ENCODE results near the gene SLC35F1. TPM values are rescaled to one million over a fixed set of nuclear protein-coding genes. Genes with fewer than 3 reads are reported as not detected.

The SLC35F1 gene
- total and polyA plus RNA-seq, 10 of the 15 experiments (the other 5 are each of a cell fraction or from before 2014, with no cell fraction given) = 0.01 TPM; not detected in 9

GRCh38 chr6:118297821-118298220, 390.8 kb downstream of the SLC35F1 start:
- H3K27ac ChIP-seq (ENCODE audit: control insufficient read depth, insufficient read depth) = no peak overlapping the region
- WGBS (ENCODE audit: insufficient coverage, insufficient replicate concordance, low lambda C conversion rate, missing lambda C conversion rate) = 3% methylated on average over 2 of the region's 2 CpGs
- H3K9me3 ChIP-seq (replicated peaks; ENCODE audit: control insufficient read depth, insufficient read depth, low read length) = no peaks in the 10 kb centered on the region
- H4K20me1 ChIP-seq (ENCODE audit: control insufficient read depth, insufficient read depth) = no peaks in the 10 kb centered on the region
- ChIA-PET CTCF (no interaction called here), POLR2A (no interaction called here), RAD21 (ENCODE audit: unreplicated experiment) (no interaction called here), SMC1A (ENCODE audit: uncharacterized antibody, unreplicated experiment) (no interaction called here)
- TF ChIP-seq YBX1 (IDR thresholded peaks at IDR 0.05) = no peak
- no peak for TF ChIP-seq MYC (IDR thresholded peaks at IDR 0.05; ENCODE audit: insufficient read depth, insufficient read length, insufficient replicate concordance, low read length, severe bottlenecking)
- TF ChIP-seq E2F4 (IDR thresholded peaks at IDR 0.05; ENCODE audit: low read depth, low read length) = no peak
- no peak for TF ChIP-seq CBFB (IDR thresholded peaks at IDR 0.05; ENCODE audit: low read depth)
- DNase-seq (ENCODE audit: low read depth, low spot score) (no peak), FAIRE-seq (no peak), ATAC-seq (no peak)
- in situ Hi-C loops (cut with MboI) (no loop called here), intact Hi-C loops (cut with micrococcal nuclease; ENCODE audit: unreplicated experiment) (no loop called here)
- no TSS peak for BruUV-seq (replicated peaks)
- no peak overlapping the region for H3K4me3 ChIP-seq
- H3K4me2 ChIP-seq (ENCODE audit: control insufficient read depth, insufficient read depth) = no peak overlapping the region
- H3K79me2 ChIP-seq (ENCODE audit: control insufficient read depth, insufficient read depth, low read length) = no peaks in the 10 kb centered on the region
- no peak overlapping the region for H2AFZ ChIP-seq (ENCODE audit: control insufficient read depth, low read depth, low read length)
- H3K36me3 ChIP-seq (ENCODE audit: control insufficient read depth in 2 of 2, insufficient read depth in 2 of 2, low read length in 1 of 2) = no peaks in the 10 kb centered on the region
- no peaks in the 10 kb centered on the region for H3K4me1 ChIP-seq (ENCODE audit: control insufficient read depth, insufficient read depth, low read length)
- no peak overlapping the region for H3K9ac ChIP-seq (ENCODE audit: control insufficient read depth, insufficient read depth, low read length)
- H3K27me3 ChIP-seq (replicated peaks in 1 of 2; ENCODE audit: control insufficient read depth in 2 of 2, insufficient read depth in 2 of 2, low read length in 1 of 2) = no peaks in the 10 kb centered on the region

- FAIRE-seq (no peak), ATAC-seq (no peak), DNase-seq (ENCODE audit: low read depth, low spot score) (no peak)
- CTCF ChIA-PET = no interaction called here
- H2AFZ ChIP-seq (ENCODE audit: control insufficient read depth, low read depth, low read length) = no peak overlapping the region
- in situ Hi-C loops (cut with MboI) = no loop called here
- H3K9me3 ChIP-seq (replicated peaks; ENCODE audit: control insufficient read depth, insufficient read depth, low read length) = no peaks in the 10 kb centered on the region
- SMC1A ChIA-PET (ENCODE audit: uncharacterized antibody, unreplicated experiment) = no interaction called here
- intact Hi-C loops (cut with micrococcal nuclease; ENCODE audit: unreplicated experiment) = no loop called here
- WGBS (ENCODE audit: insufficient coverage, insufficient replicate concordance, low lambda C conversion rate, missing lambda C conversion rate) = 11% methylated on average over 8 of the region's 8 CpGs
- no peak overlapping the region for H3K9ac ChIP-seq (ENCODE audit: control insufficient read depth, insufficient read depth, low read length)
- no peak overlapping the region for H3K27ac ChIP-seq (ENCODE audit: control insufficient read depth, insufficient read depth)
- no peaks in the 10 kb centered on the region for H3K36me3 ChIP-seq (ENCODE audit: control insufficient read depth in 2 of 2, insufficient read depth in 2 of 2, low read length in 1 of 2)
- RAD21 ChIA-PET (ENCODE audit: unreplicated experiment) = no interaction called here
- H3K27me3 ChIP-seq (replicated peaks in 1 of 2; ENCODE audit: control insufficient read depth in 2 of 2, insufficient read depth in 2 of 2, low read length in 1 of 2) = no peaks in the 10 kb centered on the region
- no peaks in the 10 kb centered on the region for H3K4me1 ChIP-seq (ENCODE audit: control insufficient read depth, insufficient read depth, low read length)
- no peak overlapping the region for H3K4me3 ChIP-seq
- no peak overlapping the region for H3K4me2 ChIP-seq (ENCODE audit: control insufficient read depth, insufficient read depth)
- POLR2A ChIA-PET = no interaction called here
- no peaks in the 10 kb centered on the region for H3K79me2 ChIP-seq (ENCODE audit: control insufficient read depth, insufficient read depth, low read length)
- no peaks in the 10 kb centered on the region for H4K20me1 ChIP-seq (ENCODE audit: control insufficient read depth, insufficient read depth)
- no TSS peak for BruUV-seq (replicated peaks)
- TF ChIP-seq RELB (IDR thresholded peaks at IDR 0.05; ENCODE audit: low read depth) (no peak), ZNF207 (IDR thresholded peaks at IDR 0.05; ENCODE audit: borderline replicate concordance) (no peak), TBL1XR1 (IDR thresholded peaks at IDR 0.05; ENCODE audit: low read depth, low read length) (no peak), CUX1 (IDR thresholded peaks at IDR 0.05; ENCODE audit: insufficient replicate concordance, low read depth, low read length) (no peak)
Observed at GRCh38 chr6:118298476-118299427, 391.7 kb downstream of the SLC35F1 start.
